IMR-90 (cell line): ENCODE measurements around the gene NPR2. TPM values are rescaled to one million over a fixed set of nuclear protein-coding genes. Genes with fewer than 3 reads are reported as not detected.
A peak's percentile ranks its signal among the peaks of the same experiment; 100 is the strongest.

Source experiments
- ATAC-seq: fragments of 200-7000 bp; cut with Tn5 transposase; 2 replicates; pipeline ENCODE4 v1.9.1; 2020; ENCODE audit warnings: low read depth, mild to moderate bottlenecking, moderate library complexity
- BruUV-seq: library from RNA; stranded (reverse); fragments of 400-500 nt; replicated peaks from 2 replicates; lab custom pipeline; 2021; lab: Mats Ljungman, UMichigan
- CTCF ChIA-PET: fragments of 300-600 bp; formaldehyde crosslinking; extraction: SDS; loops from one replicate; lab custom pipeline; 2021; ENCODE audit warnings: antibody characterized with exemption; lab: Yijun Ruan, JAX
- POLR2A ChIA-PET: fragments of 300-600 bp; sonication (Branson Sonifier 250); formaldehyde crosslinking; loops from one replicate; lab custom pipeline; 2022; ENCODE audit warnings: antibody characterized with exemption; ENCODE audit not compliant: unreplicated experiment; lab: Charles Lee
- DNase-seq: peaks from one replicate; pipeline ENCODE4 v3.0.0; 2013
- H2AFZ ChIP-seq: replicated peaks from 2 replicates; pipeline ENCODE3; 2013; ENCODE audit warnings: low read length, mild to moderate bottlenecking; ENCODE audit not compliant: poor library complexity
- H2AK5ac ChIP-seq: 2 replicates; pipeline ENCODE4 v1.6.1; 2013; ENCODE audit warnings: low read depth, low read length, inconsistent platforms
- H2AK9ac ChIP-seq: replicated peaks from 2 replicates; pipeline ENCODE3; 2013; ENCODE audit warnings: mild to moderate bottlenecking, low read depth, low read length, moderate library complexity; ENCODE audit not compliant: poor library complexity
- H2BK120ac ChIP-seq: 2 replicates; pipeline ENCODE4 v1.6.1; 2013; ENCODE audit warnings: low read depth, low read length, inconsistent platforms
- H2BK15ac ChIP-seq: 3 replicates; pipeline ENCODE4 v1.6.1; 2013; ENCODE audit warnings: low read depth, low read length, inconsistent platforms
- H2BK20ac ChIP-seq: 2 replicates; pipeline ENCODE4 v1.6.1; 2013; ENCODE audit warnings: low read depth, mild to moderate bottlenecking, inconsistent platforms, low read length, moderate library complexity
- H2BK5ac ChIP-seq: 2 replicates; pipeline ENCODE4 v1.6.1; 2013; ENCODE audit warnings: mild to moderate bottlenecking, low read depth, low read length, inconsistent platforms; ENCODE audit not compliant: poor library complexity, severe bottlenecking
- H3K14ac ChIP-seq: replicated peaks from 2 replicates; pipeline ENCODE4 v1.6.1; 2013; ENCODE audit warnings: low read depth, low read length, inconsistent platforms
- H3K18ac ChIP-seq: 2 replicates; pipeline ENCODE4 v1.6.1; 2013; ENCODE audit warnings: low read depth, low read length, control low read depth
- H3K23ac ChIP-seq: 2 replicates; pipeline ENCODE4 v1.6.1; 2013; ENCODE audit warnings: low read depth, low read length, inconsistent platforms
- H3K27ac ChIP-seq: 2 replicates; pipeline ENCODE4 v1.5.1; 2013; ENCODE audit warnings: mild to moderate bottlenecking, control low read depth, low read length; ENCODE audit not compliant: insufficient read depth
- H3K27me3 ChIP-seq: 2 replicates; pipeline ENCODE4 v1.6.1; 2013; ENCODE audit warnings: low read length; ENCODE audit not compliant: control insufficient read depth, insufficient read depth
- H3K36me3 ChIP-seq: 2 replicates; pipeline ENCODE4 v1.6.1; 2013; ENCODE audit warnings: low read length, mixed read lengths; ENCODE audit not compliant: control insufficient read depth, insufficient read depth
- H3K4ac ChIP-seq: 2 replicates; pipeline ENCODE4 v1.6.1; 2013; ENCODE audit warnings: low read depth, low read length, inconsistent platforms
- H3K4me1 ChIP-seq: 2 replicates; pipeline ENCODE4 v1.6.1; 2013; ENCODE audit warnings: low read length, mixed read lengths; ENCODE audit not compliant: control insufficient read depth, insufficient read depth
- H3K4me2 ChIP-seq: 2 replicates; pipeline ENCODE4 v1.6.1; 2013; ENCODE audit warnings: low read depth, mild to moderate bottlenecking, control low read depth, low read length, moderate library complexity
- H3K4me3 ChIP-seq: 2 replicates; pipeline ENCODE4 v1.5.1; 2013; ENCODE audit warnings: low read depth, mild to moderate bottlenecking, control low read depth, low read length, moderate library complexity; ENCODE audit not compliant: insufficient read depth
- H3K56ac ChIP-seq: 2 replicates; pipeline ENCODE4 v1.6.1; 2013; ENCODE audit warnings: low read length, inconsistent platforms; ENCODE audit not compliant: insufficient read depth; ENCODE audit errors: extremely low read depth
- H3K79me1 ChIP-seq, 2 experiments: 2 replicates each; pipeline ENCODE4 v1.6.1; 2013; ENCODE audit warnings: low read length in 2 of 2, inconsistent platforms in 1 of 2, low read depth in 1 of 2
- H3K9ac ChIP-seq: 2 replicates; pipeline ENCODE4 v1.6.1; 2013; ENCODE audit warnings: low read depth, low read length, control low read depth
- H3K9me1 ChIP-seq: 2 replicates; pipeline ENCODE4 v1.6.1; 2013; ENCODE audit warnings: low read length, inconsistent platforms; ENCODE audit not compliant: insufficient read depth
- H3K9me3 ChIP-seq: 2 replicates; pipeline ENCODE4 v1.6.1; 2013; ENCODE audit warnings: low read length; ENCODE audit not compliant: control insufficient read depth, insufficient read depth
- H4K20me1 ChIP-seq: 2 replicates; pipeline ENCODE4 v1.6.1; 2013; ENCODE audit warnings: low read length, inconsistent platforms; ENCODE audit not compliant: insufficient read depth
- H4K5ac ChIP-seq: 2 replicates; pipeline ENCODE4 v1.6.1; 2013; ENCODE audit warnings: mild to moderate bottlenecking, low read depth, low read length, control low read depth
- H4K8ac ChIP-seq, 2 experiments: 2 replicates each; pipeline ENCODE4 v1.6.1; 2013; ENCODE audit warnings: low read depth in 2 of 2, low read length in 2 of 2, control low read depth in 1 of 2, inconsistent platforms in 1 of 2
- H4K91ac ChIP-seq: 2 replicates; pipeline ENCODE4 v1.6.1; 2013; ENCODE audit warnings: low read depth, low read length, inconsistent platforms; ENCODE audit not compliant: insufficient read depth
- BHLHE40 ChIP-seq: fragments of 150-350 bp; IDR thresholded peaks from 2 replicates; pipeline ENCODE4 v1.6.1; 2016; ENCODE audit warnings: mild to moderate bottlenecking, low read depth, low read length
- CEBPB ChIP-seq: IDR thresholded peaks from 2 replicates; pipeline ENCODE4 v1.6.1; 2012; ENCODE audit warnings: low read depth, low read length, improper control_type of control experiment
- CHD1 ChIP-seq: IDR thresholded peaks from 2 replicates; pipeline ENCODE4 v1.6.1; 2012; ENCODE audit warnings: low read depth, low read length, improper control_type of control experiment
- FOS ChIP-seq: fragments of 150-350 bp; IDR thresholded peaks from 2 replicates; pipeline ENCODE4 v1.6.1; 2016; ENCODE audit warnings: low read depth, low read length
- MAFK ChIP-seq: IDR thresholded peaks from 2 replicates; pipeline ENCODE4 v1.6.1; 2012; ENCODE audit warnings: low read depth, low read length, improper control_type of control experiment
- MAZ ChIP-seq: IDR thresholded peaks from 2 replicates; pipeline ENCODE4 v1.6.1; 2012; ENCODE audit warnings: low read depth, mild to moderate bottlenecking, low read length, improper control_type of control experiment, moderate library complexity, borderline replicate concordance
- MXI1 ChIP-seq: IDR thresholded peaks from 2 replicates; pipeline ENCODE4 v1.6.1; 2012; ENCODE audit warnings: low read depth, mild to moderate bottlenecking, low read length, moderate library complexity, borderline replicate concordance
- NFE2L2 ChIP-seq: fragments of 150-350 bp; IDR thresholded peaks from 2 replicates; pipeline ENCODE4 v1.6.1; 2016; ENCODE audit warnings: low read depth, mild to moderate bottlenecking, low read length
- POLR2A ChIP-seq: IDR thresholded peaks from 2 replicates; pipeline ENCODE4 v1.6.1; 2012; ENCODE audit warnings: mild to moderate bottlenecking, low read depth, low read length
- RAD21 ChIP-seq: IDR thresholded peaks from 2 replicates; pipeline ENCODE4 v1.6.1; 2012; ENCODE audit warnings: low read length, improper control_type of control experiment
- RCOR1 ChIP-seq: IDR thresholded peaks from 2 replicates; pipeline ENCODE4 v1.6.1; 2012; ENCODE audit warnings: mild to moderate bottlenecking, low read length, improper control_type of control experiment; ENCODE audit not compliant: insufficient replicate concordance
- RFX5 ChIP-seq: IDR thresholded peaks from 2 replicates; pipeline ENCODE4 v1.8.0; 2012; ENCODE audit warnings: low read depth, mild to moderate bottlenecking, low read length, moderate library complexity
- SMC3 ChIP-seq: fragments of 150-350 bp; IDR thresholded peaks from 2 replicates; pipeline ENCODE4 v1.6.1; 2016; ENCODE audit warnings: low read depth, mild to moderate bottlenecking, antibody characterized with exemption, low read length, moderate library complexity
- WGBS, 2 experiments: methylation state at CpG; one replicate each; pipeline versions ENCODE4 v1.1.5 to v1.1.7; 2013; ENCODE audit warnings: missing lambda C conversion rate in 2 of 2; ENCODE audit not compliant: insufficient read length in 1 of 2; ENCODE audit errors: extremely low coverage in 2 of 2; 5-methylcytosine and 5-hydroxymethylcytosine counted together
- dilution Hi-C: fragments of 300-500 bp; cut with HindIII; formaldehyde crosslinking; loops from one replicate; pipeline ENCODE4 v1.14.3; 2018; ENCODE audit warnings: low sequenced_read_pairs; ENCODE audit not compliant: unreplicated experiment
- in situ Hi-C: fragments of 300-500 bp; cut with MboI; formaldehyde crosslinking; loops from 3 replicates; pipeline ENCODE4 v1.14.3; 2019; ENCODE audit warnings: low sequenced_read_pairs, inconsistent platforms, mixed read lengths
- intact Hi-C: fragments of 100-400 bp; cut with micrococcal nuclease; formaldehyde crosslinking; loops from 2 replicates; pipeline ENCODE4 v1.10.0; 2022
- polyA plus RNA-seq, 3 experiments: library from polyadenylated mRNA; depleted of rRNA; stranded (reverse); fragments of >200 nt; gene quantifications; 2 replicates each; pipeline ENCODE4 v1.2.3, GENCODE V29; 2012; ENCODE audit warnings: low replicate concordance in 1 of 3
- total RNA-seq: library from RNA; depleted of rRNA; stranded (reverse); fragments of >200 nt; gene quantifications from 2 replicates; pipeline ENCODE4 v1.2.3, GENCODE V29; 2012
- TF ChIP-seq, protein P1 (sequence below): fragments of 150-350 bp; IDR thresholded peaks from 2 replicates; pipeline ENCODE4 v1.6.1; 2017; ENCODE audit warnings: mild to moderate bottlenecking, antibody characterized with exemption, low read length, low read depth
- TF ChIP-seq, protein P2 (sequence below): conservative IDR thresholded peaks from 2 replicates; pipeline ENCODE4 v1.5.1; 2012; ENCODE audit warnings: mild to moderate bottlenecking, low read depth, low read length, improper control_type of control experiment
- TF ChIP-seq, protein P3 (sequence below): fragments of 150-350 bp; IDR thresholded peaks from 2 replicates; pipeline ENCODE4 v1.6.1; 2016; ENCODE audit warnings: low read depth, mild to moderate bottlenecking, low read length, moderate library complexity, borderline replicate concordance

Gene NPR2
- total and polyA plus RNA-seq, 2 of the 4 experiments (the other 2 are of a cell fraction), result 5.2 to 35.7 TPM

GRCh38 chr9:35839926-35840325, 48.5 kb downstream of the NPR2 start:
- BruUV-seq, result no TSS peak
- ChIA-PET POLR2A (no interaction called here), CTCF (interaction anchor here (1.2 kb wide), 1 partner anchor 14 kb away, joined by 3 read pairs; no protein-coding TSS in a partner anchor)
- DNase-seq, result no peak
- Histone ChIP-seq H3K56ac (no peak overlapping the region), H3K4me3 (no peak overlapping the region), H3K14ac (no peak overlapping the region), H3K27ac (no peak overlapping the region), H2BK15ac (no peak overlapping the region), H3K79me1 (no peaks in the 10 kb centered on the region), H3K36me3 (peaks cover 2% of the 10 kb centered on the region; the same call in 1 of the 2 replicates), H3K9me3 (no peaks in the 10 kb centered on the region), H3K23ac (no peak overlapping the region), H3K9ac (no peak overlapping the region), H3K9me1 (peaks cover 10% of the 10 kb centered on the region), H4K5ac (no peak overlapping the region), H2AK9ac (peak overlapping the region; percentile 45), H2BK20ac (no peak overlapping the region), H3K4me1 (peaks cover 8% of the 10 kb centered on the region), H3K27me3 (no peaks in the 10 kb centered on the region), H2AFZ (no peak overlapping the region), H4K20me1 (peaks cover 9% of the 10 kb centered on the region; the same call in 1 of the 2 replicates), H3K4ac (no peak overlapping the region), H2BK5ac (no peak overlapping the region), H3K18ac (no peak overlapping the region), H2AK5ac (no peak overlapping the region), H2BK120ac (no peak overlapping the region), H4K8ac (no peak overlapping the region), H4K91ac (no peak overlapping the region), H3K4me2 (no peak overlapping the region)
- in situ Hi-C loops, result no loop called here
- ATAC-seq, result no peak
- intact Hi-C loops, result no loop called here
- dilution Hi-C loops, result no loop called here
- no peak for TF ChIP-seq RCOR1
- TF ChIP-seq CEBPB, result no peak
- TF ChIP-seq RFX5, result no peak
- TF ChIP-seq, protein P1, sequence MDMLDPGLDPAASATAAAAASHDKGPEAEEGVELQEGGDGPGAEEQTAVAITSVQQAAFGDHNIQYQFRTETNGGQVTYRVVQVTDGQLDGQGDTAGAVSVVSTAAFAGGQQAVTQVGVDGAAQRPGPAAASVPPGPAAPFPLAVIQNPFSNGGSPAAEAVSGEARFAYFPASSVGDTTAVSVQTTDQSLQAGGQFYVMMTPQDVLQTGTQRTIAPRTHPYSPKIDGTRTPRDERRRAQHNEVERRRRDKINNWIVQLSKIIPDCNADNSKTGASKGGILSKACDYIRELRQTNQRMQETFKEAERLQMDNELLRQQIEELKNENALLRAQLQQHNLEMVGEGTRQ, result no peak
- TF ChIP-seq NFE2L2, result no peak
- TF ChIP-seq FOS, result no peak
- TF ChIP-seq POLR2A, result no peak
- TF ChIP-seq MXI1, result no peak
- TF ChIP-seq, protein P2, sequence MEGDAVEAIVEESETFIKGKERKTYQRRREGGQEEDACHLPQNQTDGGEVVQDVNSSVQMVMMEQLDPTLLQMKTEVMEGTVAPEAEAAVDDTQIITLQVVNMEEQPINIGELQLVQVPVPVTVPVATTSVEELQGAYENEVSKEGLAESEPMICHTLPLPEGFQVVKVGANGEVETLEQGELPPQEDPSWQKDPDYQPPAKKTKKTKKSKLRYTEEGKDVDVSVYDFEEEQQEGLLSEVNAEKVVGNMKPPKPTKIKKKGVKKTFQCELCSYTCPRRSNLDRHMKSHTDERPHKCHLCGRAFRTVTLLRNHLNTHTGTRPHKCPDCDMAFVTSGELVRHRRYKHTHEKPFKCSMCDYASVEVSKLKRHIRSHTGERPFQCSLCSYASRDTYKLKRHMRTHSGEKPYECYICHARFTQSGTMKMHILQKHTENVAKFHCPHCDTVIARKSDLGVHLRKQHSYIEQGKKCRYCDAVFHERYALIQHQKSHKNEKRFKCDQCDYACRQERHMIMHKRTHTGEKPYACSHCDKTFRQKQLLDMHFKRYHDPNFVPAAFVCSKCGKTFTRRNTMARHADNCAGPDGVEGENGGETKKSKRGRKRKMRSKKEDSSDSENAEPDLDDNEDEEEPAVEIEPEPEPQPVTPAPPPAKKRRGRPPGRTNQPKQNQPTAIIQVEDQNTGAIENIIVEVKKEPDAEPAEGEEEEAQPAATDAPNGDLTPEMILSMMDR, result no peak
- no peak for TF ChIP-seq MAZ
- TF ChIP-seq RAD21, result no peak
- TF ChIP-seq MAFK, result no peak
- no peak for TF ChIP-seq CHD1
- TF ChIP-seq BHLHE40, result no peak
- TF ChIP-seq SMC3, result no peak
- TF ChIP-seq, protein P3, sequence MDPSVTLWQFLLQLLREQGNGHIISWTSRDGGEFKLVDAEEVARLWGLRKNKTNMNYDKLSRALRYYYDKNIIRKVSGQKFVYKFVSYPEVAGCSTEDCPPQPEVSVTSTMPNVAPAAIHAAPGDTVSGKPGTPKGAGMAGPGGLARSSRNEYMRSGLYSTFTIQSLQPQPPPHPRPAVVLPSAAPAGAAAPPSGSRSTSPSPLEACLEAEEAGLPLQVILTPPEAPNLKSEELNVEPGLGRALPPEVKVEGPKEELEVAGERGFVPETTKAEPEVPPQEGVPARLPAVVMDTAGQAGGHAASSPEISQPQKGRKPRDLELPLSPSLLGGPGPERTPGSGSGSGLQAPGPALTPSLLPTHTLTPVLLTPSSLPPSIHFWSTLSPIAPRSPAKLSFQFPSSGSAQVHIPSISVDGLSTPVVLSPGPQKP, result no peak
- WGBS, 2 experiments, result 83% methylated on average over 2 of the region's 5 CpGs; no CpG with 5 or more reads in 1 of the 2 experiments
